Subcutaneous abdominal adipose tissue (tissue), 5 donors: ENCODE data around the gene SLX9.
A peak's percentile ranks its signal among the peaks of the same experiment; 100 is the strongest.

Experiments used
- H3K27ac ChIP-seq: one replicate; pipeline ENCODE4 v1.7.0; 2013; ENCODE audit warnings: low read depth, mild to moderate bottlenecking, inconsistent platforms, low read length, moderate library complexity
- H3K27me3 ChIP-seq, 5 donors: one replicate each; pipeline ENCODE4 v1.7.0; 2013; ENCODE audit warnings: low read length in 5 of 5, inconsistent platforms in 1 of 5; ENCODE audit not compliant: control insufficient read depth in 5 of 5, insufficient read depth in 4 of 5
- H3K36me3 ChIP-seq, 5 donors: one replicate each; pipeline ENCODE4 v1.7.0; 2013; ENCODE audit warnings: low read length in 5 of 5; ENCODE audit not compliant: control insufficient read depth in 5 of 5, insufficient read depth in 5 of 5
- H3K4me1 ChIP-seq, 5 donors: one replicate each; pipeline ENCODE4 v1.7.0; 2013; ENCODE audit warnings: low read length in 5 of 5, mild to moderate bottlenecking in 3 of 5, moderate library complexity in 1 of 5; ENCODE audit not compliant: control insufficient read depth in 5 of 5, insufficient read depth in 5 of 5
- H3K4me3 ChIP-seq, 5 donors: one replicate each; pipeline ENCODE4 v1.7.0; 2013; ENCODE audit warnings: low read length in 5 of 5, low read depth in 1 of 5
- H3K9ac ChIP-seq, 5 donors: one replicate each; pipeline ENCODE4 v1.7.0; 2013; ENCODE audit warnings: low read length in 5 of 5, mild to moderate bottlenecking in 4 of 5, moderate library complexity in 3 of 5
- H3K9me3 ChIP-seq, 5 donors: one replicate each; pipeline ENCODE4 v1.7.0; 2013; ENCODE audit warnings: low read length in 5 of 5; ENCODE audit not compliant: control insufficient read depth in 5 of 5
- donor health status: healthy.
- donor health status: healthy.
- donor health status: healthy.
- donor health status: healthy.
- donor health status: healthy.

Gene SLX9

GRCh38 chr21:44946254-44947041, 6.6 kb downstream of the SLX9 start:
- H3K27me3 ChIP-seq: no peaks in the 10 kb centered on the region
- H3K4me1 ChIP-seq: peaks cover 0 to 42% (median 18%) of the 10 kb centered on the region in 5 donors
- peaks cover 0 to 47% (median 27%) of the 10 kb centered on the region in 5 donors for H3K36me3 ChIP-seq
- H3K4me3 ChIP-seq: no peak overlapping the region
- no peak overlapping the region for H3K9ac ChIP-seq
- no peak overlapping the region for H3K27ac ChIP-seq
- H3K9me3 ChIP-seq: no peaks in the 10 kb centered on the region

- H3K4me3 ChIP-seq: no peak overlapping the region
- peaks cover 0 to 35% (median 15%) of the 10 kb centered on the region in 5 donors for H3K4me1 ChIP-seq
- H3K9ac ChIP-seq: no peak overlapping the region
- H3K27me3 ChIP-seq: no peaks in the 10 kb centered on the region
- no peaks in the 10 kb centered on the region for H3K9me3 ChIP-seq
- H3K36me3 ChIP-seq: peaks cover 0 to 53% (median 31%) of the 10 kb centered on the region in 5 donors
- no peak overlapping the region for H3K27ac ChIP-seq
These were observed 7.5 kb downstream of the SLX9 start for GRCh38 chr21:44947111-44947929.

GRCh38 chr21:44947930-44948331, 8.1 kb downstream of the SLX9 start:
- H3K27ac ChIP-seq: no peak overlapping the region
- peaks cover 0 to 35% (median 15%) of the 10 kb centered on the region in 5 donors for H3K4me1 ChIP-seq
- no peak overlapping the region for H3K4me3 ChIP-seq
- H3K9ac ChIP-seq: no peak overlapping the region
- no peaks in the 10 kb centered on the region for H3K27me3 ChIP-seq
- H3K36me3 ChIP-seq: peaks cover 0 to 55% (median 31%) of the 10 kb centered on the region in 5 donors
- no peaks in the 10 kb centered on the region for H3K9me3 ChIP-seq

GRCh38 chr21:44948426-44949120, 8.7 kb downstream of the SLX9 start:
- peaks cover 0 to 53% (median 27%) of the 10 kb centered on the region in 5 donors for H3K36me3 ChIP-seq
- H3K27ac ChIP-seq: no peak overlapping the region
- H3K4me1 ChIP-seq: peaks cover 0 to 35% (median 15%) of the 10 kb centered on the region in 5 donors
- peak overlapping the region in 1 of 5 donors; percentile 28 for H3K9ac ChIP-seq
- no peaks in the 10 kb centered on the region for H3K27me3 ChIP-seq
- H3K9me3 ChIP-seq: no peaks in the 10 kb centered on the region
- no peak overlapping the region for H3K4me3 ChIP-seq

GRCh38 chr21:44949161-44949778, 9.4 kb downstream of the SLX9 start:
- Histone ChIP-seq H3K27ac (no peak overlapping the region), H3K9ac (peak overlapping the region in 1 of 5 donors; percentile 28), H3K9me3 (no peaks in the 10 kb centered on the region), H3K36me3 (peaks cover 0 to 53% (median 20%) of the 10 kb centered on the region in 5 donors), H3K27me3 (no peaks in the 10 kb centered on the region), H3K4me3 (no peak overlapping the region), H3K4me1 (peaks cover 0 to 35% (median 15%) of the 10 kb centered on the region in 5 donors)

GRCh38 chr21:44949779-44950198, 10.0 kb downstream of the SLX9 start:
- Histone ChIP-seq H3K27ac (no peak overlapping the region), H3K9ac (no peak overlapping the region), H3K4me1 (peaks cover 0 to 35% (median 15%) of the 10 kb centered on the region in 5 donors), H3K27me3 (no peaks in the 10 kb centered on the region), H3K36me3 (peaks cover 0 to 51% (median 16%) of the 10 kb centered on the region in 5 donors), H3K4me3 (no peak overlapping the region), H3K9me3 (no peaks in the 10 kb centered on the region)

- Histone ChIP-seq H3K4me1 (peaks cover 0 to 40% (median 18%) of the 10 kb centered on the region in 5 donors), H3K27me3 (no peaks in the 10 kb centered on the region), H3K27ac (no peak overlapping the region), H3K36me3 (peaks cover 0 to 46% (median 11%) of the 10 kb centered on the region in 5 donors), H3K9ac (no peak overlapping the region), H3K9me3 (no peaks in the 10 kb centered on the region), H3K4me3 (no peak overlapping the region)
These were observed 10.5 kb downstream of the SLX9 start for GRCh38 chr21:44950351-44950750.

GRCh38 chr21:44951186-44951915, 11.5 kb downstream of the SLX9 start:
- no peaks in the 10 kb centered on the region for H3K9me3 ChIP-seq
- peaks cover 0 to 43% (median 8%) of the 10 kb centered on the region in 5 donors for H3K36me3 ChIP-seq

More at GRCh38 chr21:44951186-44951915, 11.5 kb downstream of the SLX9 start:
- H3K27me3 ChIP-seq: no peaks in the 10 kb centered on the region
- H3K4me3 ChIP-seq: no peak overlapping the region
- peaks cover 0 to 46% (median 21%) of the 10 kb centered on the region in 5 donors for H3K4me1 ChIP-seq
- H3K27ac ChIP-seq: no peak overlapping the region
- H3K9ac ChIP-seq: no peak overlapping the region
